Right lobe of liver (tissue), 4 donors: Measurements from ENCODE around the gene ASAP2.

Experiments
- POLR2A ChIP-seq: fragments of 450-650 bp; IDR thresholded peaks from one replicate; pipeline ENCODE4 v1.6.1; 2017; ENCODE audit warnings: antibody characterized with exemption, mild to moderate bottlenecking
- TF ChIP-seq, protein P1 (sequence below), 4 donors: fragments of 200-600 bp in 3 of 4; fragments of 450-650 bp in 1 of 4; IDR thresholded peaks; one replicate each; pipeline versions ENCODE4 v1.5.1 to v1.8.0; 2016 to 2022; ENCODE audit warnings: antibody characterized with exemption in 4 of 4, mild to moderate bottlenecking in 2 of 4
- donor health status: DM: no; HTN: no; CAD: no.
- donor health status: DM: no; HTN: no; CAD: no.
- donor health status: DM: no; HTN: yes; CAD: no.

GRCh38 chr2:9217838-9218770, 11.5 kb downstream of the ASAP2 start:
- TF ChIP-seq, protein P1, sequence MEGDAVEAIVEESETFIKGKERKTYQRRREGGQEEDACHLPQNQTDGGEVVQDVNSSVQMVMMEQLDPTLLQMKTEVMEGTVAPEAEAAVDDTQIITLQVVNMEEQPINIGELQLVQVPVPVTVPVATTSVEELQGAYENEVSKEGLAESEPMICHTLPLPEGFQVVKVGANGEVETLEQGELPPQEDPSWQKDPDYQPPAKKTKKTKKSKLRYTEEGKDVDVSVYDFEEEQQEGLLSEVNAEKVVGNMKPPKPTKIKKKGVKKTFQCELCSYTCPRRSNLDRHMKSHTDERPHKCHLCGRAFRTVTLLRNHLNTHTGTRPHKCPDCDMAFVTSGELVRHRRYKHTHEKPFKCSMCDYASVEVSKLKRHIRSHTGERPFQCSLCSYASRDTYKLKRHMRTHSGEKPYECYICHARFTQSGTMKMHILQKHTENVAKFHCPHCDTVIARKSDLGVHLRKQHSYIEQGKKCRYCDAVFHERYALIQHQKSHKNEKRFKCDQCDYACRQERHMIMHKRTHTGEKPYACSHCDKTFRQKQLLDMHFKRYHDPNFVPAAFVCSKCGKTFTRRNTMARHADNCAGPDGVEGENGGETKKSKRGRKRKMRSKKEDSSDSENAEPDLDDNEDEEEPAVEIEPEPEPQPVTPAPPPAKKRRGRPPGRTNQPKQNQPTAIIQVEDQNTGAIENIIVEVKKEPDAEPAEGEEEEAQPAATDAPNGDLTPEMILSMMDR (IDR thresholded peaks at IDR 0.05), result no peak
- TF ChIP-seq POLR2A, result no peak
